Effector memory CD8-positive, alpha-beta T cell (primary cell): ENCODE measurements around the gene ERP44.
"Not testable (repeated sequence)": the region's sequence is repeated elsewhere in the genome, so short reads cannot be mapped to it uniquely, and the experiment has no call there.

Experiments
- ATAC-seq: fragments of 150-1000 bp; cut with Tn5 transposase; replicated peaks from 2 replicates; pipeline ENCODE4 v1.10.0; 2021; ENCODE audit warnings: mild to moderate bottlenecking, moderate library complexity
- DNase-seq, 3 experiments: peaks; one replicate each; pipeline ENCODE4 v3.0.0; 2021
- H3K27ac Mint-ChIP-seq, 2 donors: one replicate each; pipeline ENCODE4 v1.8.0; 2022; ENCODE audit warnings: mild to moderate bottlenecking in 2 of 2, mixed read lengths in 2 of 2, moderate library complexity in 2 of 2
- H3K27me3 Mint-ChIP-seq, 2 donors: one replicate each; pipeline ENCODE4 v1.8.0; 2022; ENCODE audit warnings: mixed read lengths in 2 of 2
- H3K36me3 Mint-ChIP-seq: one replicate; pipeline ENCODE4 v1.8.0; 2022; ENCODE audit warnings: mild to moderate bottlenecking, moderate library complexity, mixed read lengths; ENCODE audit not compliant: insufficient read depth
- H3K4me1 Mint-ChIP-seq, 2 donors: one replicate each; pipeline ENCODE4 v1.8.0; 2022; ENCODE audit warnings: low read depth in 2 of 2, mixed read lengths in 2 of 2
- H3K4me3 Mint-ChIP-seq, 2 donors: one replicate each; pipeline ENCODE4 v1.8.0; 2022; ENCODE audit warnings: mild to moderate bottlenecking in 2 of 2, mixed read lengths in 2 of 2, moderate library complexity in 2 of 2
- H3K9me3 Mint-ChIP-seq, 2 donors: one replicate each; pipeline ENCODE4 v1.8.0; 2022; ENCODE audit warnings: mixed read lengths in 2 of 2

The ERP44 gene

GRCh38 chr9:100072805-100073204, 26.0 kb downstream of the ERP44 start:
- no peak overlapping the region for H3K27ac Mint-ChIP-seq
- H3K9me3 Mint-ChIP-seq, result no peaks in the 10 kb centered on the region
- no peak overlapping the region for H3K4me3 Mint-ChIP-seq
- no peaks in the 10 kb centered on the region for H3K27me3 Mint-ChIP-seq
- ATAC-seq, result no peak
- peaks cover 30 to 35% of the 10 kb centered on the region in 2 donors for H3K4me1 Mint-ChIP-seq
- DNase-seq, result no peak
- H3K36me3 Mint-ChIP-seq, result peaks cover 7% of the 10 kb centered on the region

DNA sequence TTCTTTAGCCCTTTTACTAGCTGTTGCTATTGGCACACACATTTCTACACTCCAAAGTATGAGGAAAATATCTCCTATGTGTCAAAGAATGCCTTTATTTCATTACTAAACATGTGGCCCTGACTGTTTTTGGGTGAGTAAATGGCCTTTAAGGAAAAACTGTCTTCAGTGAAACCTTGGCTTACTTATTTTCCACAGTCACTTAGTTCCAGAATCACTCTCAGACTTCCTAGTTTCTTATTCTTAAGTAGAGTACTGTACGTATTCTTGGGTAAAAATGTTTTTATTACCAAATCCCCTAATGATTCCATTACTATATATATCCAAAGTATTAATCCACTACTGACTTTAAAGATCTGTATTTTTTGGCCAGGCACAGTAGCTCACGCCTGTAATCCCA, 27.5 kb downstream of the ERP44 start:
- Mint-ChIP-seq H3K4me3 (no peak overlapping the region), H3K27me3 (no peaks in the 10 kb centered on the region), H3K9me3 (no peaks in the 10 kb centered on the region), H3K4me1 (peaks cover 28 to 38% of the 10 kb centered on the region in 2 donors), H3K36me3 (peaks cover 10% of the 10 kb centered on the region), H3K27ac (no peak overlapping the region)
- ATAC-seq (no peak), DNase-seq (no peak)

- Mint-ChIP-seq H3K4me3 (no peak overlapping the region), H3K27ac (no peak overlapping the region), H3K36me3 (peaks cover 10% of the 10 kb centered on the region), H3K4me1 (peaks cover 24 to 44% of the 10 kb centered on the region in 2 donors), H3K9me3 (no peaks in the 10 kb centered on the region), H3K27me3 (no peaks in the 10 kb centered on the region)
- DNase-seq (no peak), ATAC-seq (no peak)
Observed at GRCh38 chr9:100070104-100071041, 28.4 kb downstream of the ERP44 start.

DNA sequence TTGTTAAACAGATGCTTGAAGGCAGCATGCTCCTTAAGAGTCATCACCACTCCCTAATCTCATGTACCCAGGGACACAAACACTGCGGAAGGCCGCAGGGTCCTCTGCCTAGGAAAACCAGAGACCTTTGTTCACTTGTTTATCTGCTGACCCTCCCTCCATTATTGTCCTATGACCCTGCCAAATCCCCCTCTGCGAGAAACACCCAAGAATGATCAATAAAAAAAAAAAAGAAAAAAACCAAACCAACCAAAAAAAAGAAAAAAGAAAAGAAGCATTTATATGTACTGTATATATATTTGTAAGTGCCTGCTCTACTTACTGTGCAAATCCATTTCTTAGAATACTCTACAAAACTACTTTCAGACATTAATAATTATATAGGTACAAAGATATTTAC, 29.7 kb downstream of the ERP44 start:
- DNase-seq, ATAC-seq, H3K4me3 Mint-ChIP-seq, H3K27me3 Mint-ChIP-seq, H3K36me3 Mint-ChIP-seq, H3K9me3 Mint-ChIP-seq: not testable (repeated sequence)
- Mint-ChIP-seq H3K27ac (peak overlapping the region in 1 of 2 donors; percentile 59), H3K4me1 (peaks cover 23 to 44% of the 10 kb centered on the region in 2 donors)

DNA sequence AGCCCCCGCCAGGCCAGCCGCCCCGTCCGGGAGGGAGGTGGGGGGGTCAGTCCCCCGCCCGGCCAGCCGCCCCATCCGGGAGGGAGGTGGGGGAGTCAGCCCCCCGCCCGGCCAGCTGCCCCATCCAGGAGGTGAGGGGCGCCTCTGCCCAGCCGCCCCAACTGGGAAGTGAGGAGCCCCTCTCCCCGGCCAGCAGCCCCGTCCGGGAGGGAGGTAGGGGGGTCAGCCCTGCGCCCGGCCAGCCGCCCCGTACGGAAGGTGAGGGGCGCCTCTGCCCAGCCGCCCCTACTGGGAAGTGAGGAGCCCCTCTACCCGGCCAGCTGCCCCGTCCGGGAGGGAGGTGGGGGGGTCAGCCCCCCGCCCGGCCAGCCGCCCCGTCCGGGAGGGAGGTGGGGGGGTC, 30.8 kb downstream of the ERP44 start:
- not testable (repeated sequence) for H3K36me3 Mint-ChIP-seq, H3K27ac Mint-ChIP-seq, H3K4me3 Mint-ChIP-seq, H3K9me3 Mint-ChIP-seq, ATAC-seq, H3K27me3 Mint-ChIP-seq, DNase-seq
- peaks cover 20 to 43% of the 10 kb centered on the region in 2 donors for H3K4me1 Mint-ChIP-seq

DNA sequence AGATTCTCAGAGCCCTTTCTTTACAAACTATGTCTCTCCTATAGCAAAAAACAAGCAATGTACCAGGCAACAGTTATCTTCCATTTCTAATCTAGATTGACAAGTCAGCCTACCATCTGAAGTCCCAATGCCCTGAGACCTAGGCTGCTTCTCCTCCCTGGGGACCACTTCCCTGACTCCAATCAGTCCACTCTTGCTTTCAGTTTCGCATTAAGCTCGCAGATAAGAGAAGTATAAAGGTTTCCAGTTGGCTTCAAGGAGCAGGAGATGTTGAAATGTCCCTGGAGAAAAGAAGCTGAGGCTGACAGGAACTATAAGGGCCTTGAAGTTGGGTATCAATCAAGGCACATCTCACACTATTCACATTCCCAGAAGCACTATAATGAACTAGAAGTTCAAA, 32.3 kb downstream of the ERP44 start:
- Mint-ChIP-seq H3K4me3 (no peak overlapping the region), H3K9me3 (no peaks in the 10 kb centered on the region), H3K36me3 (peaks cover 10% of the 10 kb centered on the region), H3K27ac (peak overlapping the region; percentile 59 to 74), H3K4me1 (peaks cover 16 to 36% of the 10 kb centered on the region in 2 donors), H3K27me3 (no peaks in the 10 kb centered on the region)
- ATAC-seq (no peak), DNase-seq (no peak)

DNA sequence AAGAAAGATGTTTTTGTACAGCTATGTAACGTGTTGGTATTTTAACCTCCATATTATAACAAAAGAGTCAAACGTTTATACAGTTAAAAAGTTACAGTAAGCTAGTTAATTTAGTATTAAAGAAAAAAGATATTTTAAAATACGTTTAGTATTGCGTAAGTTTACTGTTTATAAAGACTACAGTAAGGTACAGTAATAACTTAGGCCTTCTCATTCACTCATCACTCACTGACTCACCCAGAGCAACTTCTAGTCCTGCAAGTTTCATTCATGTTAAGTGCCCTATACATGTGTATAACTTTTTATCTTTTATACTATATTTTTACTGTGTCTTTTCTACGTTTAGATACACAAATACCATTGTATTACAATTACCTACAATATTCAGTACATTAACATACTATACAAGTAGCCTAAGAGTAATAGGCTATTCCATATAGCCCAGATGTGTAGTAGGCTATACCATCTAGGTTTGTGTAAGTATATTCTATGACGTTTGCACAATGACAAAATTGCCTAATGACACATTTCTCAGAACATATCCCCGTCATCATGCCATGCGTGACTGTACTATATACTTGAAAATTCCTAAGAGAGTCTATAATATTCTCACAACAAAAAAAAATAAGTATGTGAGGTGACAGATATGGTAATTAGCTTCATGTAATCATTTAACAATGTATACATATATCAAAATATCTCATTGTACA, 33.8 kb downstream of the ERP44 start:
- Mint-ChIP-seq H3K27ac (no peak overlapping the region), H3K36me3 (peaks cover 10% of the 10 kb centered on the region), H3K27me3 (no peaks in the 10 kb centered on the region), H3K9me3 (no peaks in the 10 kb centered on the region), H3K4me1 (peaks cover 10 to 28% of the 10 kb centered on the region in 2 donors), H3K4me3 (no peak overlapping the region)
- ATAC-seq (no peak), DNase-seq (no peak)

- Mint-ChIP-seq H3K4me3 (no peak overlapping the region), H3K4me1 (peaks cover 12 to 25% of the 10 kb centered on the region in 2 donors), H3K27ac (no peak overlapping the region)
Observed at GRCh38 chr9:100063185-100063584, 35.6 kb downstream of the ERP44 start.

DNA sequence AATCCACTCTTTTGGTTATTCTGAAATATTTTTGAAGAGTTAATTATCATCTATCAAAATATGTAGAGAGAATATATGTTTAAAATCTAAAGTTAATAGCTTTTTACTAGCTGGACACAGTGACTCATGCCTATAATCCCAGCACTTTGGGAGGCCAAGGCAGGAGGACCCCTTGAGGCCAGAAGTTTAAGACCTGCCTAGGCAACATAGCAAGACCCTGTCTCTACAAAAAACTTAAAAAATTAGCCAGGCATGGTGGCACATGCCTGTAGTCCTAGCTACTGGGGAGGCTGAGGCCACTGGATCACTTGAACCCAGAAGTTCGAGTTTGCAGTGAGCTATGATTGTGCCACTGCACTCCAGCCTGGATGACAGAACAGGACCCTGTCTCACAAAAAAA, 36.1 kb downstream of the ERP44 start:
- not testable (repeated sequence) for ATAC-seq, H3K27me3 Mint-ChIP-seq, H3K9me3 Mint-ChIP-seq, H3K4me3 Mint-ChIP-seq, DNase-seq, H3K27ac Mint-ChIP-seq
- H3K4me1 Mint-ChIP-seq, result peaks cover 12 to 26% of the 10 kb centered on the region in 2 donors
- peaks cover 22% of the 10 kb centered on the region for H3K36me3 Mint-ChIP-seq

More at GRCh38 chr9:100063185-100063584, 35.6 kb downstream of the ERP44 start:
- no peak for DNase-seq
- Mint-ChIP-seq H3K9me3 (no peaks in the 10 kb centered on the region), H3K36me3 (peaks cover 21% of the 10 kb centered on the region), H3K27me3 (no peaks in the 10 kb centered on the region)
- no peak for ATAC-seq

- ATAC-seq (no peak), DNase-seq (no peak)
- Mint-ChIP-seq H3K27me3 (no peaks in the 10 kb centered on the region), H3K27ac (peak overlapping the region in 1 of 2 donors; percentile 77), H3K9me3 (no peaks in the 10 kb centered on the region), H3K36me3 (peaks cover 34% of the 10 kb centered on the region), H3K4me3 (no peak overlapping the region), H3K4me1 (peaks cover 6 to 20% of the 10 kb centered on the region in 2 donors)
Observed at GRCh38 chr9:100058699-100059579, 39.9 kb downstream of the ERP44 start.

- Mint-ChIP-seq H3K27me3 (no peaks in the 10 kb centered on the region), H3K4me1 (peaks cover 8 to 16% of the 10 kb centered on the region in 2 donors), H3K27ac (peak overlapping the region in 1 of 2 donors; percentile 65), H3K36me3 (peaks cover 34% of the 10 kb centered on the region), H3K9me3 (no peaks in the 10 kb centered on the region), H3K4me3 (no peak overlapping the region)
- ATAC-seq, result no peak
- no peak for DNase-seq
Observed at GRCh38 chr9:100057624-100058023, 41.2 kb downstream of the ERP44 start.

- Mint-ChIP-seq H3K36me3 (peaks cover 45% of the 10 kb centered on the region), H3K4me1 (peaks cover 8 to 15% of the 10 kb centered on the region in 2 donors), H3K27me3 (no peaks in the 10 kb centered on the region), H3K27ac (peak overlapping the region; percentile 65 to 79), H3K4me3 (no peak overlapping the region), H3K9me3 (no peaks in the 10 kb centered on the region)
- ATAC-seq (no peak), DNase-seq (no peak)
Observed at GRCh38 chr9:100056561-100056960, 42.2 kb downstream of the ERP44 start.

GRCh38 chr9:100052375-100052774, 46.4 kb downstream of the ERP44 start:
- ATAC-seq (no peak), DNase-seq (no peak)
- no peak overlapping the region for H3K4me3 Mint-ChIP-seq
- H3K4me1 Mint-ChIP-seq, result peaks cover 8 to 33% of the 10 kb centered on the region in 2 donors
- peaks cover 50% of the 10 kb centered on the region for H3K36me3 Mint-ChIP-seq
- H3K27ac Mint-ChIP-seq, result peak overlapping the region; percentile 26 to 63
- H3K27me3 Mint-ChIP-seq, result no peaks in the 10 kb centered on the region
- H3K9me3 Mint-ChIP-seq, result no peaks in the 10 kb centered on the region
